WI38 (cell line): ENCODE results near the gene DPEP2NB.
"Not testable (repeated sequence)": the region's sequence is repeated elsewhere in the genome, so short reads cannot be mapped to it uniquely, and the experiment has no call there.

ENCODE experiments used
- H3K4me3 ChIP-seq: 2 replicates; pipeline ENCODE4 v1.5.1; 2011; ENCODE audit warnings: low read depth, mild to moderate bottlenecking, control low read depth, low read length
- CTCF ChIP-seq: IDR thresholded peaks from 2 replicates; pipeline ENCODE4 v1.5.1; 2012; ENCODE audit warnings: low read depth, mild to moderate bottlenecking, control low read depth, low read length

DPEP2NB gene

GRCh38 chr16:68013440-68013839, 2.3 kb downstream of the DPEP2NB start:
- H3K4me3 ChIP-seq = no peak overlapping the region
- TF ChIP-seq CTCF = no peak

GRCh38 chr16:68009872-68010271, 5.8 kb downstream of the DPEP2NB start:
- not testable (repeated sequence) for H3K4me3 ChIP-seq

GRCh38 chr16:68009157-68009735, 6.5 kb downstream of the DPEP2NB start:
- TF ChIP-seq CTCF = no peak
- no peak overlapping the region for H3K4me3 ChIP-seq

- no peak for TF ChIP-seq CTCF
- H3K4me3 ChIP-seq = no peak overlapping the region
These were observed 9.9 kb downstream of the DPEP2NB start for GRCh38 chr16:68005786-68006286.

GRCh38 chr16:68005211-68005610, 10.5 kb downstream of the DPEP2NB start:
- no peak overlapping the region for H3K4me3 ChIP-seq
- no peak for TF ChIP-seq CTCF

GRCh38 chr16:68003031-68003430, 12.7 kb downstream of the DPEP2NB start:
- no peak for TF ChIP-seq CTCF
- no peak overlapping the region for H3K4me3 ChIP-seq

GRCh38 chr16:68000450-68000849, 15.3 kb downstream of the DPEP2NB start:
- TF ChIP-seq CTCF = no peak
- no peak overlapping the region for H3K4me3 ChIP-seq

GRCh38 chr16:67999985-68000384, 15.7 kb downstream of the DPEP2NB start:
- no peak overlapping the region for H3K4me3 ChIP-seq
- no peak for TF ChIP-seq CTCF

GRCh38 chr16:67998779-67999688, 16.7 kb downstream of the DPEP2NB start, which contains the start of gene DPEP2:
Gene DPEP2 (minus strand): TSS chr16:67999484. CDS start chr16:67993212, 6,272 bp downstream.
- H3K4me3 ChIP-seq = not testable (repeated sequence)

GRCh38 chr16:67998231-67998778, 17.4 kb downstream of the DPEP2NB start:
- H3K4me3 ChIP-seq = not testable (repeated sequence)
